Mesothelial cell of epicardium (in vitro differentiated cells): Measurements from ENCODE around the gene PRKG1. TPM values are rescaled to one million over a fixed set of nuclear protein-coding genes. Genes with fewer than 3 reads are reported as not detected.

ENCODE experiments used
- DNase-seq, 2 experiments: peaks; one replicate each; pipeline ENCODE4 v3.0.0; 2021; ENCODE audit warnings: low spot score in 2 of 2; ENCODE audit not compliant: unreplicated experiment in 2 of 2
- H3K27ac Mint-ChIP-seq: 2 replicates; pipeline ENCODE4 v1.8.0; 2021; ENCODE audit warnings: mixed read lengths
- H3K27me3 Mint-ChIP-seq: 2 replicates; pipeline ENCODE4 v1.8.0; 2021; ENCODE audit warnings: low read depth, mixed read lengths
- H3K36me3 Mint-ChIP-seq: 2 replicates; pipeline ENCODE4 v1.8.0; 2021; ENCODE audit warnings: mixed read lengths
- H3K4me1 Mint-ChIP-seq: 2 replicates; pipeline ENCODE4 v1.8.0; 2021; ENCODE audit warnings: mixed read lengths
- H3K4me3 Mint-ChIP-seq: 2 replicates; pipeline ENCODE4 v1.8.0; 2021; ENCODE audit warnings: mild to moderate bottlenecking, moderate library complexity, mixed read lengths
- H3K9me3 Mint-ChIP-seq: 2 replicates; pipeline ENCODE4 v1.8.0; 2021; ENCODE audit warnings: mixed read lengths
- CTCF ChIP-seq: fragments of 200-600 bp; sonication (generic); IDR thresholded peaks from one replicate; pipeline ENCODE4 v1.5.0; 2021; ENCODE audit warnings: antibody characterized with exemption; ENCODE audit not compliant: unreplicated experiment
- total RNA-seq: library from RNA; stranded (reverse); gene quantifications from 3 replicates; pipeline ENCODE4 v1.2.1, GENCODE V29; 2021

The PRKG1 gene
- total RNA-seq, 1 donor from 2014 or later: 37.0 TPM

GRCh38 chr10:52071814-52072213 is 997.5 kb downstream of the PRKG1 start:
- Mint-ChIP-seq H3K27me3 (no peaks in the 10 kb centered on the region), H3K36me3 (peaks cover 4% of the 10 kb centered on the region), H3K27ac (no peak overlapping the region), H3K4me3 (no peak overlapping the region), H3K4me1 (peaks cover 14% of the 10 kb centered on the region), H3K9me3 (peaks cover 4% of the 10 kb centered on the region)
- DNase-seq: no peak
- no peak for TF ChIP-seq CTCF

DNA sequence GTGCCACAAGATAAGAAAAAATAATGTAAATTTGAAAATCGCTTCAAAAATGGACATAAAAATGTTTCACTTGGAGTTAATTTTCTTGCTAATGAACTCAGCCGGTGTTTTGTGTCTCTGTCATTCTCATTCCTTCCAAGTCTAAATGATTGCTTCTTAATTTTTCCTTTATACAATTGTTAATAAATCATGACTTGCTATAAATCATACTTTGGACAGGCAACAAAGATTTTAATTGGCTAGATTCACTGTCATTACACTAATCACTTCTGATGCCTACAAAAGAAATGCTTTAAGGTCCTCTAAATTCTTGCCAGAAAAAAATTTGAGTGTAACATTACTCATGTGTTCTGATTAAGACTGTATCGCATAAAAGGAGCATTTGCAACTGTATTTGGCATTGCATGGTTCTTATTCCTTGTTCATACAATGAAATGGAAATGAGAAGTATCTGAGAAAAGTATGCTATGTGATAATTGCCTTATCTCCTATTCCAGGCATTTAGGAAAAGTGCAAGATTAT is 1000.3 kb downstream of the PRKG1 start:
- H3K4me1 Mint-ChIP-seq: peaks cover 14% of the 10 kb centered on the region
- H3K27ac Mint-ChIP-seq: no peak overlapping the region
- no peak for DNase-seq
- H3K36me3 Mint-ChIP-seq: no peaks in the 10 kb centered on the region
- no peak for TF ChIP-seq CTCF
- H3K4me3 Mint-ChIP-seq: no peak overlapping the region
- H3K27me3 Mint-ChIP-seq: no peaks in the 10 kb centered on the region
- no peaks in the 10 kb centered on the region for H3K9me3 Mint-ChIP-seq

GRCh38 chr10:52077814-52078213 is 1003.5 kb downstream of the PRKG1 start:
- H3K4me3 Mint-ChIP-seq: no peak overlapping the region
- peaks cover 14% of the 10 kb centered on the region for H3K4me1 Mint-ChIP-seq
- peaks cover 4% of the 10 kb centered on the region for H3K9me3 Mint-ChIP-seq
- H3K27ac Mint-ChIP-seq: no peak overlapping the region
- peaks cover 2% of the 10 kb centered on the region for H3K36me3 Mint-ChIP-seq
- TF ChIP-seq CTCF: no peak
- H3K27me3 Mint-ChIP-seq: no peaks in the 10 kb centered on the region
- no peak for DNase-seq

GRCh38 chr10:52078397-52078937 is 1004.2 kb downstream of the PRKG1 start:
- TF ChIP-seq CTCF: no peak
- Mint-ChIP-seq H3K27me3 (no peaks in the 10 kb centered on the region), H3K9me3 (peaks cover 4% of the 10 kb centered on the region), H3K4me3 (no peak overlapping the region), H3K4me1 (peaks cover 14% of the 10 kb centered on the region), H3K27ac (no peak overlapping the region), H3K36me3 (peaks cover 2% of the 10 kb centered on the region)
- no peak for DNase-seq

DNA sequence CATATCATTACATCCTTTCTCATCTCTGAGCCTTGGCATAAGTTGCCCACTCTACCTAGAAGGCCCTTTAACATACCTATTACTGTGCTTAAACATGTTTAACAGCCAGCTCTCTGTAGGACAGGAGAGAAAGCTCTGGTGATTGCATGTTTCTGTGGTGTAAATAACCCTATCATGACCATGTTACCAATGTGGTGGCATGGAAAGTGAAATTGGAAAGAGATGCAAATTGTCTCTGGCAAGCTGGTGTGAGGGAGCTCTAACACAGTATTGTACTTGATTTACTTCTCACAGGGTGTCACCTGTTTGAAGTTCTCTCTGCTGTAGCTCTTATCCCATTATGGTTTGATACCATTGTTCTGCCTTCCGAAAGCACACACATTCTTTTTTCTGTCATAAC is 1008.0 kb downstream of the PRKG1 start:
- Mint-ChIP-seq H3K36me3 (peaks cover 2% of the 10 kb centered on the region), H3K9me3 (peaks cover 4% of the 10 kb centered on the region), H3K4me1 (no peaks in the 10 kb centered on the region), H3K27me3 (no peaks in the 10 kb centered on the region), H3K4me3 (no peak overlapping the region), H3K27ac (no peak overlapping the region)
- TF ChIP-seq CTCF: no peak
- DNase-seq: no peak

DNA sequence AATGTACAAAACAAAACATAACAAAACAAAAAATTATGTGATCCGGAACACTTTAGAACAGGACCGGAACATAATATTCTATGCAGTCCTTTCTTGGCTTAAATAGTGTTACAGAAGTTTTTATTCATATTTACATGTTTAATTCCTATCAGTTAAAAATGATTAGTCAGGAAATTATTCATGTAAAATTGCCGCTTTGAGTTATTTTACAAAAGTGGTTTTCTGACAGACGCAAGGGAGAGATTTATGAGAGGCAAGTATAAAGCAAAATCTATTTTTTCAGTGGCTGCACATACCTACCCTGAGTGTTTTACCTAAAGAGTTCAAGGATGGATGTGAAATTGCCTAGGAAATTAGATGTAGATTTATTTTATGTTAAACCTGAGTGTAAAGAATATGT is 1009.1 kb downstream of the PRKG1 start:
- peaks cover 2% of the 10 kb centered on the region for H3K36me3 Mint-ChIP-seq
- DNase-seq: no peak
- H3K4me3 Mint-ChIP-seq: no peak overlapping the region
- H3K27me3 Mint-ChIP-seq: no peaks in the 10 kb centered on the region
- TF ChIP-seq CTCF: no peak
- no peak overlapping the region for H3K27ac Mint-ChIP-seq
- no peaks in the 10 kb centered on the region for H3K4me1 Mint-ChIP-seq
- peaks cover 5% of the 10 kb centered on the region for H3K9me3 Mint-ChIP-seq
